Measurements from ENCODE around the gene FBXO30. TPM values are rescaled to one million over a fixed set of nuclear protein-coding genes. Genes with fewer than 3 reads are reported as not detected.

Gene FBXO30
- total and polyA plus RNA-seq, 10 of the 15 experiments (the other 5 are each of a cell fraction or from before 2014, with no cell fraction given), result 1.7 to 6.9 (median 5.3) TPM

- TF ChIP-seq RFX5 (IDR thresholded peaks at IDR 0.05; ENCODE audit: low read depth, low read length), result no peak
- TF ChIP-seq IKZF1 (conservative IDR thresholded peaks at IDR 0.05), result no peak
Observed at GRCh38 chr6:145765449-145765848, 49.1 kb downstream of the FBXO30 start (continued).

- in situ Hi-C loops (cut with MboI), result no loop called here
- TF ChIP-seq KLF5 (IDR thresholded peaks at IDR 0.05; ENCODE audit: partially characterized antibody), result no peak
- TF ChIP-seq PBX3 (IDR thresholded peaks at IDR 0.05; ENCODE audit: insufficient replicate concordance, low read depth, low read length), result no peak
- TF ChIP-seq NFIC (IDR thresholded peaks at IDR 0.05; ENCODE audit: low read depth, low read length), result no peak
- no peak for TF ChIP-seq FOXM1 (IDR thresholded peaks at IDR 0.05; ENCODE audit: low read depth, low read length)
- TF ChIP-seq ESRRA (IDR thresholded peaks at IDR 0.05; ENCODE audit: low read length), result no peak
- no peak for TF ChIP-seq NRF1 (conservative IDR thresholded peaks at IDR 0.05; ENCODE audit: low read depth, low read length)
- TF ChIP-seq EED (IDR thresholded peaks at IDR 0.05; ENCODE audit: low read depth), result no peak
- TF ChIP-seq RAD21 (IDR thresholded peaks at IDR 0.05; ENCODE audit: insufficient read depth, low read depth, low read length), result no peak
- TF ChIP-seq MAX (IDR thresholded peaks at IDR 0.05; ENCODE audit: low read depth, low read length), result no peak
- no peak for TF ChIP-seq PRDM15 (CRISPR knock-in tag; IDR thresholded peaks at IDR 0.05)
- no peak for TF ChIP-seq ZBTB40 (IDR thresholded peaks at IDR 0.05; ENCODE audit: borderline replicate concordance)
- TF ChIP-seq ATF3 (IDR thresholded peaks at IDR 0.05; ENCODE audit: borderline replicate concordance, extremely low read depth, low read depth, low read length), result no peak
Observed at GRCh38 chr6:145763742-145764141, 50.9 kb downstream of the FBXO30 start.

More at GRCh38 chr6:145763742-145764141, 50.9 kb downstream of the FBXO30 start:
- Histone ChIP-seq H3K4me1 (ENCODE audit: control insufficient read depth, insufficient read depth, low read length) (no peaks in the 10 kb centered on the region), H3K9me3 (replicated peaks; ENCODE audit: control insufficient read depth, insufficient read depth, low read length) (no peaks in the 10 kb centered on the region), H3K27me3 (replicated peaks in 1 of 2; ENCODE audit: control insufficient read depth in 2 of 2, insufficient read depth in 2 of 2, low read length in 1 of 2) (no peaks in the 10 kb centered on the region), H2AFZ (ENCODE audit: control insufficient read depth, low read depth, low read length) (no peak overlapping the region), H3K79me2 (ENCODE audit: control insufficient read depth, insufficient read depth, low read length) (no peaks in the 10 kb centered on the region), H3K4me3 (no peak overlapping the region), H3K27ac (ENCODE audit: control insufficient read depth, insufficient read depth) (no peak overlapping the region), H3K4me2 (ENCODE audit: control insufficient read depth, insufficient read depth) (no peak overlapping the region), H4K20me1 (ENCODE audit: control insufficient read depth, insufficient read depth) (no peaks in the 10 kb centered on the region), H3K9ac (ENCODE audit: control insufficient read depth, insufficient read depth, low read length) (no peak overlapping the region), H3K36me3 (ENCODE audit: control insufficient read depth in 2 of 2, insufficient read depth in 2 of 2, low read length in 1 of 2) (no peaks in the 10 kb centered on the region)
- ChIA-PET POLR2A (no interaction called here), CTCF (interaction anchor here (1.0 to 2.3 kb wide), 2 partner anchors 124 to 165 kb away, joined by 3 to 8 read pairs; no protein-coding TSS in a partner anchor), SMC1A (ENCODE audit: uncharacterized antibody, unreplicated experiment) (no interaction called here), RAD21 (ENCODE audit: unreplicated experiment) (no interaction called here)
- ATAC-seq (no peak), FAIRE-seq (no peak), DNase-seq (ENCODE audit: low read depth, low spot score) (no peak)
- intact Hi-C loops (cut with micrococcal nuclease; ENCODE audit: unreplicated experiment), result no loop called here
- BruUV-seq (replicated peaks), result no TSS peak
